K562 (cell line): ENCODE data around the gene CFAP157. TPM values are rescaled to one million over a fixed set of nuclear protein-coding genes. Genes with fewer than 3 reads are reported as not detected.

Experiments
- ARID2 ChIP-seq: fragments of 450-650 bp; IDR thresholded peaks from 2 replicates; pipeline ENCODE4 v1.6.1; 2017; ENCODE audit warnings: antibody characterized with exemption, mild to moderate bottlenecking
- COPS2 ChIP-seq: fragments of 450-650 bp; conservative IDR thresholded peaks from 2 replicates; pipeline ENCODE4 v1.6.1; 2016; ENCODE audit warnings: mild to moderate bottlenecking, moderate library complexity
- E2F4 ChIP-seq: sonication (generic); formaldehyde crosslinking; IDR thresholded peaks from 2 replicates; pipeline ENCODE4 v1.8.0; 2022; ENCODE audit warnings: mild to moderate bottlenecking, low read depth, missing genetic modification reagents
- ETS1 ChIP-seq: conservative IDR thresholded peaks from 2 replicates; pipeline ENCODE4 v1.6.1; 2011; ENCODE audit warnings: low read depth, mild to moderate bottlenecking, low read length; ENCODE audit not compliant: control insufficient read depth
- FOXA1 ChIP-seq: fragments of 450-650 bp; IDR thresholded peaks from 2 replicates; pipeline ENCODE4 v1.6.1; 2016; ENCODE audit warnings: mild to moderate bottlenecking, borderline replicate concordance
- IRF1 ChIP-seq: sonication (generic); formaldehyde crosslinking; IDR thresholded peaks from 2 replicates; pipeline ENCODE4 v1.8.0; 2022; ENCODE audit warnings: missing genetic modification reagents, mild to moderate bottlenecking, borderline replicate concordance
- NR2C2 ChIP-seq, 2 experiments: fragments of 200-800 bp in 1 of 2; sonication (Bioruptor generic) in 1 of 2; sonication (generic) in 1 of 2; formaldehyde crosslinking in 1 of 2; IDR thresholded peaks; 2 replicates each; pipeline versions ENCODE4 v1.6.1 to v1.8.0; 2016 to 2022; ENCODE audit warnings: mild to moderate bottlenecking in 1 of 2, missing compliant biosample characterization in 1 of 2, missing genetic modification characterization in 1 of 2, missing genetic modification reagents in 1 of 2
- NUFIP1 ChIP-seq: fragments of 450-650 bp; IDR thresholded peaks from 2 replicates; pipeline ENCODE4 v1.6.1; 2018; ENCODE audit not compliant: partially characterized antibody
- POLR2A ChIP-seq: fragments of 450-650 bp; conservative IDR thresholded peaks from 2 replicates; pipeline ENCODE4 v1.6.1; 2016
- RB1 ChIP-seq: fragments of 450-650 bp; IDR thresholded peaks from 2 replicates; pipeline ENCODE4 v1.6.1; 2017; ENCODE audit warnings: low read depth, mild to moderate bottlenecking
- ZNF174 ChIP-seq: fragments of 250-450 bp; sonication (Bioruptor Pico); IDR thresholded peaks from 2 replicates; pipeline ENCODE4 v1.4.0; 2020; ENCODE audit warnings: mild to moderate bottlenecking
- ZNF24 ChIP-seq: fragments of 450-650 bp; IDR thresholded peaks from 2 replicates; pipeline ENCODE4 v1.6.1; 2016
- polyA plus RNA-seq, 8 experiments: library from polyadenylated mRNA; depleted of rRNA in 4 of 8; stranded (reverse) in 5 of 8; unstranded in 3 of 8; fragments of >200 nt; fragmentation: Nextera tagmentation in 2 of 8; fragmentation: Illumina TruSeq in 1 of 8; extraction: Ambion mirVana in 2 of 8; extraction: Trizol in 1 of 8; gene quantifications; 2 replicates each; pipeline versions ENCODE4 v1.2.1 to v1.2.3, GENCODE V29; 2011 to 2014; ENCODE audit warnings: inconsistent platforms in 1 of 8, missing spikeins in 1 of 8
- total RNA-seq, 7 experiments: library from RNA; depleted of rRNA in 6 of 7; stranded (reverse); fragments of >200 nt in 6 of 7; fragmentation: Illumina TruSeq in 2 of 7; extraction: Trizol in 2 of 7; gene quantifications; 2 replicates each; pipeline versions ENCODE4 v1.2.1 to v1.2.3, GENCODE V29; 2011 to 2021; ENCODE audit warnings: low replicate concordance in 1 of 7
- TF ChIP-seq, protein P1 (sequence below): sonication (generic); formaldehyde crosslinking; IDR thresholded peaks from 2 replicates; pipeline ENCODE4 v1.9.0; 2022; ENCODE audit warnings: mild to moderate bottlenecking, missing genetic modification reagents
- TF ChIP-seq, protein P2 (sequence below): sonication (generic); formaldehyde crosslinking; IDR thresholded peaks from 2 replicates; pipeline ENCODE4 v1.8.1; 2023; ENCODE audit warnings: mild to moderate bottlenecking, missing genetic modification reagents
- TF ChIP-seq, protein P3 (sequence below): fragments of 450-650 bp; IDR thresholded peaks from 2 replicates; pipeline ENCODE4 v1.7.1; 2018; ENCODE audit warnings: mild to moderate bottlenecking, low read depth; ENCODE audit not compliant: partially characterized antibody
- TF ChIP-seq, protein P4 (sequence below): sonication (generic); formaldehyde crosslinking; IDR thresholded peaks from 2 replicates; pipeline ENCODE4 v1.8.0; 2022; ENCODE audit warnings: missing genetic modification reagents, mild to moderate bottlenecking, moderate library complexity, borderline replicate concordance
- TF ChIP-seq, protein P5 (sequence below): sonication (generic); formaldehyde crosslinking; IDR thresholded peaks from 2 replicates; pipeline ENCODE4 v1.8.0; 2022; ENCODE audit warnings: mild to moderate bottlenecking, missing genetic modification reagents

CFAP157 gene
- total and polyA plus RNA-seq, 9 of the 15 experiments (the other 6 are each of a cell fraction or from before 2014, with no cell fraction given), result 0.03 TPM; not detected in 8

DNA sequence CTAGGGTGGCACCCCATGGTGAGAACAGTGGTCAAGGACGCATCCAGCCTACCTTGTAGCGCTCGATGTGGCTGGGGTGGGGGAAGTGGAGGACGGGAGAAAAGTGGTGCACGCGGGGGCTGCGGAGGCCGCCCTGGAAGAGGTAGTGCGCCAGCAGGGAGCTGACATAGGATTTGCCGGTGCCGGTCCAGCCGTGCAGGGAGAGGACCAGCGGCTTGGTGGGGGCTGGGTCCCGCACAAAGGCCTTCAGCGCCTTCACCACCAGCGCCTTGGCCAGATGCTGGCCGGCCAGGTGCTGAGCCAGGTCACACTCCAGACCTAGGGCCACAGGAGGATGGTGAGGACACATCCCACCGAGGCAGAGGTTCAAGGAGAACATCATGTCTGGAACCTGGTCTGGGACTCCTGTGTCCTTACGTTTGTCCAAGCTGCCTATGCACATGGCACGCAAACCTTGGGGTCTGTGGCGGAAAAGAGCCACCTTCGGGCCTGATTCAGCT is 27.5 kb downstream of the CFAP157 start (continued):
- TF ChIP-seq, protein P1, sequence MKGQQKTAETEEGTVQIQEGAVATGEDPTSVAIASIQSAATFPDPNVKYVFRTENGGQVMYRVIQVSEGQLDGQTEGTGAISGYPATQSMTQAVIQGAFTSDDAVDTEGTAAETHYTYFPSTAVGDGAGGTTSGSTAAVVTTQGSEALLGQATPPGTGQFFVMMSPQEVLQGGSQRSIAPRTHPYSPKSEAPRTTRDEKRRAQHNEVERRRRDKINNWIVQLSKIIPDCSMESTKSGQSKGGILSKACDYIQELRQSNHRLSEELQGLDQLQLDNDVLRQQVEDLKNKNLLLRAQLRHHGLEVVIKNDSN (CRISPR knock-in tag), result peak; percentile 1; the same call in 1 of the 2 replicates
- TF ChIP-seq ZNF24 (no peak), ZNF174 (CRISPR knock-in tag) (no peak), FOXA1 (no peak), RB1 (peak; percentile 66; the same call in 1 of the 2 replicates), IRF1 (CRISPR knock-in tag) (no peak), ARID2 (peak; percentile 58), NUFIP1 (no peak), POLR2A (no peak), NR2C2 (CRISPR knock-in tag; IDR thresholded peaks at IDR 0.05) (peak; percentile 30; the same call in 1 of the 2 replicates), NR2C2 (tag; IDR thresholded peaks at IDR 0.05) (no peak), COPS2 (no peak), ETS1 (no peak), E2F4 (CRISPR knock-in tag) (0 out of 2 replicates have a peak, but pooled peaks have one; percentile 50)
- TF ChIP-seq, protein P2, sequence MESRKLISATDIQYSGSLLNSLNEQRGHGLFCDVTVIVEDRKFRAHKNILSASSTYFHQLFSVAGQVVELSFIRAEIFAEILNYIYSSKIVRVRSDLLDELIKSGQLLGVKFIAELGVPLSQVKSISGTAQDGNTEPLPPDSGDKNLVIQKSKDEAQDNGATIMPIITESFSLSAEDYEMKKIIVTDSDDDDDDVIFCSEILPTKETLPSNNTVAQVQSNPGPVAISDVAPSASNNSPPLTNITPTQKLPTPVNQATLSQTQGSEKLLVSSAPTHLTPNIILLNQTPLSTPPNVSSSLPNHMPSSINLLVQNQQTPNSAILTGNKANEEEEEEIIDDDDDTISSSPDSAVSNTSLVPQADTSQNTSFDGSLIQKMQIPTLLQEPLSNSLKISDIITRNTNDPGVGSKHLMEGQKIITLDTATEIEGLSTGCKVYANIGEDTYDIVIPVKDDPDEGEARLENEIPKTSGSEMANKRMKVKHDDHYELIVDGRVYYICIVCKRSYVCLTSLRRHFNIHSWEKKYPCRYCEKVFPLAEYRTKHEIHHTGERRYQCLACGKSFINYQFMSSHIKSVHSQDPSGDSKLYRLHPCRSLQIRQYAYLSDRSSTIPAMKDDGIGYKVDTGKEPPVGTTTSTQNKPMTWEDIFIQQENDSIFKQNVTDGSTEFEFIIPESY (CRISPR knock-in tag), result peak; percentile 89
- TF ChIP-seq, protein P3, sequence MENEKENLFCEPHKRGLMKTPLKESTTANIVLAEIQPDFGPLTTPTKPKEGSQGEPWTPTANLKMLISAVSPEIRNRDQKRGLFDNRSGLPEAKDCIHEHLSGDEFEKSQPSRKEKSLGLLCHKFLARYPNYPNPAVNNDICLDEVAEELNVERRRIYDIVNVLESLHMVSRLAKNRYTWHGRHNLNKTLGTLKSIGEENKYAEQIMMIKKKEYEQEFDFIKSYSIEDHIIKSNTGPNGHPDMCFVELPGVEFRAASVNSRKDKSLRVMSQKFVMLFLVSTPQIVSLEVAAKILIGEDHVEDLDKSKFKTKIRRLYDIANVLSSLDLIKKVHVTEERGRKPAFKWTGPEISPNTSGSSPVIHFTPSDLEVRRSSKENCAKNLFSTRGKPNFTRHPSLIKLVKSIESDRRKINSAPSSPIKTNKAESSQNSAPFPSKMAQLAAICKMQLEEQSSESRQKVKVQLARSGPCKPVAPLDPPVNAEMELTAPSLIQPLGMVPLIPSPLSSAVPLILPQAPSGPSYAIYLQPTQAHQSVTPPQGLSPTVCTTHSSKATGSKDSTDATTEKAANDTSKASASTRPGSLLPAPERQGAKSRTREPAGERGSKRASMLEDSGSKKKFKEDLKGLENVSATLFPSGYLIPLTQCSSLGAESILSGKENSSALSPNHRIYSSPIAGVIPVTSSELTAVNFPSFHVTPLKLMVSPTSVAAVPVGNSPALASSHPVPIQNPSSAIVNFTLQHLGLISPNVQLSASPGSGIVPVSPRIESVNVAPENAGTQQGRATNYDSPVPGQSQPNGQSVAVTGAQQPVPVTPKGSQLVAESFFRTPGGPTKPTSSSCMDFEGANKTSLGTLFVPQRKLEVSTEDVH, result no peak
- TF ChIP-seq, protein P4, sequence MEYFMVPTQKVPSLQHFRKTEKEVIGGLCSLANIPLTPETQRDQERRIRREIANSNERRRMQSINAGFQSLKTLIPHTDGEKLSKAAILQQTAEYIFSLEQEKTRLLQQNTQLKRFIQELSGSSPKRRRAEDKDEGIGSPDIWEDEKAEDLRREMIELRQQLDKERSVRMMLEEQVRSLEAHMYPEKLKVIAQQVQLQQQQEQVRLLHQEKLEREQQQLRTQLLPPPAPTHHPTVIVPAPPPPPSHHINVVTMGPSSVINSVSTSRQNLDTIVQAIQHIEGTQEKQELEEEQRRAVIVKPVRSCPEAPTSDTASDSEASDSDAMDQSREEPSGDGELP, result peak; percentile 54; the same call in 1 of the 2 replicates
- TF ChIP-seq, protein P5, sequence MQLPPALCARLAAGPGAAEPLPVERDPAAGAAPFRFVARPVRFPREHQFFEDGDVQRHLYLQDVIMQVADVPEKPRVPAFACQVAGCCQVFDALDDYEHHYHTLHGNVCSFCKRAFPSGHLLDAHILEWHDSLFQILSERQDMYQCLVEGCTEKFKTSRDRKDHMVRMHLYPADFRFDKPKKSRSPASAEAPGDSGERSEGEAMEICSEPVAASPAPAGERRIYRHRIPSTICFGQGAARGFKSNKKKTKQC (CRISPR knock-in tag), result peak; percentile 38; the same call in 1 of the 2 replicates
